ENCODE data around the gene ABHD17A. TPM values are rescaled to one million over a fixed set of nuclear protein-coding genes. Genes with fewer than 3 reads are reported as not detected.
"Not testable (repeated sequence)": the region's sequence is repeated elsewhere in the genome, so short reads cannot be mapped to it uniquely, and the experiment has no call there.

The ABHD17A gene
- total RNA-seq, 1 donor from 2014 or later = 73.9 TPM

- H3K36me3 Mint-ChIP-seq (ENCODE audit: low read depth) = no peaks in the 10 kb centered on the region
- peaks cover 10% of the 10 kb centered on the region for H3K4me1 Mint-ChIP-seq
- H3K27me3 Mint-ChIP-seq (ENCODE audit: low read depth) = no peaks in the 10 kb centered on the region
- H3K9me3 Mint-ChIP-seq = peaks cover 4% of the 10 kb centered on the region
- H3K27ac Mint-ChIP-seq (ENCODE audit: unreplicated experiment) = no peak overlapping the region
- H3K4me3 Mint-ChIP-seq = no peak overlapping the region
- no peak for DNase-seq (ENCODE audit: low read depth, low spot score)
- TF ChIP-seq, protein P1, sequence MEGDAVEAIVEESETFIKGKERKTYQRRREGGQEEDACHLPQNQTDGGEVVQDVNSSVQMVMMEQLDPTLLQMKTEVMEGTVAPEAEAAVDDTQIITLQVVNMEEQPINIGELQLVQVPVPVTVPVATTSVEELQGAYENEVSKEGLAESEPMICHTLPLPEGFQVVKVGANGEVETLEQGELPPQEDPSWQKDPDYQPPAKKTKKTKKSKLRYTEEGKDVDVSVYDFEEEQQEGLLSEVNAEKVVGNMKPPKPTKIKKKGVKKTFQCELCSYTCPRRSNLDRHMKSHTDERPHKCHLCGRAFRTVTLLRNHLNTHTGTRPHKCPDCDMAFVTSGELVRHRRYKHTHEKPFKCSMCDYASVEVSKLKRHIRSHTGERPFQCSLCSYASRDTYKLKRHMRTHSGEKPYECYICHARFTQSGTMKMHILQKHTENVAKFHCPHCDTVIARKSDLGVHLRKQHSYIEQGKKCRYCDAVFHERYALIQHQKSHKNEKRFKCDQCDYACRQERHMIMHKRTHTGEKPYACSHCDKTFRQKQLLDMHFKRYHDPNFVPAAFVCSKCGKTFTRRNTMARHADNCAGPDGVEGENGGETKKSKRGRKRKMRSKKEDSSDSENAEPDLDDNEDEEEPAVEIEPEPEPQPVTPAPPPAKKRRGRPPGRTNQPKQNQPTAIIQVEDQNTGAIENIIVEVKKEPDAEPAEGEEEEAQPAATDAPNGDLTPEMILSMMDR (conservative IDR thresholded peaks at IDR 0.05) = no peak
Observed at GRCh38 chr19:1893791-1894190, 8.5 kb upstream of the ABHD17A start.

GRCh38 chr19:1889907-1890306 lies 4.6 kb upstream of the ABHD17A start:
- Mint-ChIP-seq H3K27me3 (ENCODE audit: low read depth) (no peaks in the 10 kb centered on the region), H3K4me1 (peaks cover 5% of the 10 kb centered on the region), H3K9me3 (no peaks in the 10 kb centered on the region), H3K27ac (ENCODE audit: unreplicated experiment) (no peak overlapping the region), H3K36me3 (ENCODE audit: low read depth) (no peaks in the 10 kb centered on the region), H3K4me3 (peak overlapping the region; percentile 61)
- no peak for DNase-seq (ENCODE audit: low read depth, low spot score)
- TF ChIP-seq, protein P1 (conservative IDR thresholded peaks at IDR 0.05) = no peak

- Mint-ChIP-seq H3K4me1 (peaks cover 19% of the 10 kb centered on the region), H3K36me3 (ENCODE audit: low read depth) (no peaks in the 10 kb centered on the region), H3K27me3 (ENCODE audit: low read depth) (no peaks in the 10 kb centered on the region), H3K9me3 (no peaks in the 10 kb centered on the region), H3K4me3 (no peak overlapping the region), H3K27ac (ENCODE audit: unreplicated experiment) (no peak overlapping the region)
- TF ChIP-seq, protein P1 (conservative IDR thresholded peaks at IDR 0.05) = no peak
- no peak for DNase-seq (ENCODE audit: low read depth, low spot score)
Observed at GRCh38 chr19:1888385-1888784, 3.1 kb upstream of the ABHD17A start.

DNA sequence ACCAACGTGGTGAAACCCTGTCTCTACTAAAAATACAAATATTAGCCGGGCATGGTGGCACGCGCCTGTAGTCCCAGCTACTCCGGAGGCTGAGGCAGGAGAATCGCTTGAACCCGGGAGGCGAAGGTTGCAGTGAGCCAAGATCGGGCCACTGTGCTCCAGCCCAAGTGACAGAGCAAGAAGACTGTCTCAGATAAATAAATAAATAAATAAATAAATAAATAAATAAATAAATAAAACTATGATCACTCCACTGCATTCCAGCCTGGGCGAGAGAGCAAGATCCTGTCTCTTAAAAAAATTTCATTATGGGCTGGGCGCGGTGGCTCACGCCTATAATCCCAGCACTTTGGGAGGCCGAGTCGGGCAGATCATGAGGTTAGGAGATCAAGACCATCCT lies 1.1 kb upstream of the ABHD17A start:
- H3K27ac Mint-ChIP-seq (ENCODE audit: unreplicated experiment); H3K36me3 Mint-ChIP-seq (ENCODE audit: low read depth); H3K27me3 Mint-ChIP-seq (ENCODE audit: low read depth); DNase-seq (ENCODE audit: low read depth, low spot score); H3K9me3 Mint-ChIP-seq; H3K4me3 Mint-ChIP-seq: not testable (repeated sequence)
- peaks cover 33% of the 10 kb centered on the region for H3K4me1 Mint-ChIP-seq

GRCh38 chr19:1884719-1885334 lies 469 bp downstream of the ABHD17A start:
- H3K9me3 Mint-ChIP-seq = no peaks in the 10 kb centered on the region
- TF ChIP-seq, protein P1 (conservative IDR thresholded peaks at IDR 0.05) = no peak

GRCh38 chr19:1884291-1884718 lies 991 bp downstream of the ABHD17A start:
- no peak for DNase-seq (ENCODE audit: low read depth, low spot score)
- Mint-ChIP-seq H3K27me3 (ENCODE audit: low read depth) (no peaks in the 10 kb centered on the region), H3K9me3 (no peaks in the 10 kb centered on the region), H3K4me3 (peak overlapping the region; percentile 97), H3K36me3 (ENCODE audit: low read depth) (no peaks in the 10 kb centered on the region), H3K27ac (ENCODE audit: unreplicated experiment) (peak overlapping the region; percentile 95), H3K4me1 (peaks cover 33% of the 10 kb centered on the region)
- TF ChIP-seq, protein P1 (conservative IDR thresholded peaks at IDR 0.05) = no peak

More at GRCh38 chr19:1884719-1885334, 469 bp downstream of the ABHD17A start:
- Mint-ChIP-seq H3K4me3 (peak overlapping the region; percentile 97), H3K4me1 (peaks cover 33% of the 10 kb centered on the region), H3K27me3 (ENCODE audit: low read depth) (no peaks in the 10 kb centered on the region), H3K36me3 (ENCODE audit: low read depth) (no peaks in the 10 kb centered on the region), H3K27ac (ENCODE audit: unreplicated experiment) (peak overlapping the region; percentile 95)
- DNase-seq (ENCODE audit: low read depth, low spot score) = no peak
